ENCODE results near the gene ISOC1. TPM values are rescaled to one million over a fixed set of nuclear protein-coding genes. Genes with fewer than 3 reads are reported as not detected.

Gene ISOC1
- total RNA-seq, 2 donors from 2014 or later = 10.9 to 12.0 TPM

GRCh38 chr5:129078247-129078646 lies 16.3 kb upstream of the ISOC1 start:
- no peaks in the 10 kb centered on the region for H3K36me3 ChIP-seq
- TF ChIP-seq, protein P1, sequence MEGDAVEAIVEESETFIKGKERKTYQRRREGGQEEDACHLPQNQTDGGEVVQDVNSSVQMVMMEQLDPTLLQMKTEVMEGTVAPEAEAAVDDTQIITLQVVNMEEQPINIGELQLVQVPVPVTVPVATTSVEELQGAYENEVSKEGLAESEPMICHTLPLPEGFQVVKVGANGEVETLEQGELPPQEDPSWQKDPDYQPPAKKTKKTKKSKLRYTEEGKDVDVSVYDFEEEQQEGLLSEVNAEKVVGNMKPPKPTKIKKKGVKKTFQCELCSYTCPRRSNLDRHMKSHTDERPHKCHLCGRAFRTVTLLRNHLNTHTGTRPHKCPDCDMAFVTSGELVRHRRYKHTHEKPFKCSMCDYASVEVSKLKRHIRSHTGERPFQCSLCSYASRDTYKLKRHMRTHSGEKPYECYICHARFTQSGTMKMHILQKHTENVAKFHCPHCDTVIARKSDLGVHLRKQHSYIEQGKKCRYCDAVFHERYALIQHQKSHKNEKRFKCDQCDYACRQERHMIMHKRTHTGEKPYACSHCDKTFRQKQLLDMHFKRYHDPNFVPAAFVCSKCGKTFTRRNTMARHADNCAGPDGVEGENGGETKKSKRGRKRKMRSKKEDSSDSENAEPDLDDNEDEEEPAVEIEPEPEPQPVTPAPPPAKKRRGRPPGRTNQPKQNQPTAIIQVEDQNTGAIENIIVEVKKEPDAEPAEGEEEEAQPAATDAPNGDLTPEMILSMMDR (IDR thresholded peaks at IDR 0.05) = no peak
- no peak overlapping the region for H3K4me3 ChIP-seq
- DNase-seq (ENCODE audit: low spot score) (no peak), ATAC-seq (ENCODE audit: insufficient number of reproducible peaks, low FRiP score, low read depth) (no peak)
- no peaks in the 10 kb centered on the region for H3K27me3 ChIP-seq (replicated peaks; ENCODE audit: insufficient read depth)
- H3K4me1 ChIP-seq (ENCODE audit: control insufficient read depth in 1 of 2, low read depth in 2 of 2) = peaks cover 4 to 28% of the 10 kb centered on the region in 2 donors
- no peak overlapping the region for H3K27ac ChIP-seq
- no peaks in the 10 kb centered on the region for H3K9me3 ChIP-seq

- Histone ChIP-seq H3K4me1 (ENCODE audit: control insufficient read depth in 1 of 2, low read depth in 2 of 2) (peaks cover 4 to 28% of the 10 kb centered on the region in 2 donors), H3K9me3 (no peaks in the 10 kb centered on the region), H3K27ac (no peak overlapping the region), H3K36me3 (no peaks in the 10 kb centered on the region), H3K4me3 (no peak overlapping the region), H3K27me3 (replicated peaks; ENCODE audit: insufficient read depth) (no peaks in the 10 kb centered on the region)
- DNase-seq (ENCODE audit: low spot score) (no peak), ATAC-seq (ENCODE audit: insufficient number of reproducible peaks, low FRiP score, low read depth) (no peak)
- TF ChIP-seq, protein P1 (IDR thresholded peaks at IDR 0.05) = no peak
Observed at GRCh38 chr5:129078660-129079059, 15.9 kb upstream of the ISOC1 start.

DNA sequence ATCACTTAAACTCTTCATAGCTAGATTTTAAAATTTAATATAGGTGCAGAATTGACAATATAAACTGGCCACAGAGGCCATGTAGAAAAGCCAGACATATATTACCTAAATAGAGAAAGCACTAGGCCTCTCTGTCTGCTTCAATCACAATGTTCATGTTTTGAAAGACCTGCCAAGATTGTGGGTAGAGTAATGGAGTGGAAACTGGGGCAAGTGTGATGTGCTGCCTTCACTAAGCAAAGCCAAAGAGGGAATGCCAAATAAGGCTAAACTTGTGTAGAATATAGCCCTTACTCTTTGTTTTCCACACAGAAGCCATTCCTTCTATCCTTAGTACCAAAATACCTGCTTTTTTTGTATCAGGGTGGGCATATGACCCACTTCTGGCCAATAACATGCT lies 15.1 kb upstream of the ISOC1 start:
- TF ChIP-seq, protein P1 (IDR thresholded peaks at IDR 0.05) = no peak
- no peak overlapping the region for H3K4me3 ChIP-seq
- no peak for DNase-seq (ENCODE audit: low spot score)
- no peaks in the 10 kb centered on the region for H3K36me3 ChIP-seq
- no peaks in the 10 kb centered on the region for H3K27me3 ChIP-seq (replicated peaks; ENCODE audit: insufficient read depth)
- no peak for ATAC-seq (ENCODE audit: insufficient number of reproducible peaks, low FRiP score, low read depth)
- no peak overlapping the region for H3K27ac ChIP-seq
- H3K9me3 ChIP-seq = no peaks in the 10 kb centered on the region
- H3K4me1 ChIP-seq (ENCODE audit: control insufficient read depth in 1 of 2, low read depth in 2 of 2) = peaks cover 4 to 28% of the 10 kb centered on the region in 2 donors

DNA sequence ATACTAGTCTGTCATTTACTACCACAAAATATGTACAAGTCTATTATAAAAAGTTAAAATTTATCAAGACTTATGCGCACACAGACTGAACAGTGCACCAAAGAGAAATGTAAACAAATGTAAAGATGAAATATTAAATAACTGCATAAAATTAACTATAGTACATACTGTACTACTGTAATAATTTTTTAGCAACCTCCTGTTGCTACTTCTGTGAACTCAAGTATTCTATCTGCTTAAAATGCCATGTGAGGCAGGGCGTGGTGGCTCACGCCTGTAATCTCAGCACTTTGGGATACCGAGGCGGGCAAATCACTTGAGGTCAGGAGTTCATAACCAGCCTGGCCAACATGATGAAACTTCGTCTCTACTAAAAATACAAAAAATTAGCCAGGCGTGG lies 13.8 kb upstream of the ISOC1 start:
- no peak for ATAC-seq (ENCODE audit: insufficient number of reproducible peaks, low FRiP score, low read depth)
- no peak overlapping the region for H3K4me3 ChIP-seq
- peaks cover 4 to 28% of the 10 kb centered on the region in 2 donors for H3K4me1 ChIP-seq (ENCODE audit: control insufficient read depth in 1 of 2, low read depth in 2 of 2)
- H3K36me3 ChIP-seq = no peaks in the 10 kb centered on the region
- H3K27ac ChIP-seq = no peak overlapping the region
- H3K27me3 ChIP-seq (replicated peaks; ENCODE audit: insufficient read depth) = no peaks in the 10 kb centered on the region
- H3K9me3 ChIP-seq = no peaks in the 10 kb centered on the region
- no peak for DNase-seq (ENCODE audit: low spot score)
- TF ChIP-seq, protein P1 (IDR thresholded peaks at IDR 0.05) = no peak

DNA sequence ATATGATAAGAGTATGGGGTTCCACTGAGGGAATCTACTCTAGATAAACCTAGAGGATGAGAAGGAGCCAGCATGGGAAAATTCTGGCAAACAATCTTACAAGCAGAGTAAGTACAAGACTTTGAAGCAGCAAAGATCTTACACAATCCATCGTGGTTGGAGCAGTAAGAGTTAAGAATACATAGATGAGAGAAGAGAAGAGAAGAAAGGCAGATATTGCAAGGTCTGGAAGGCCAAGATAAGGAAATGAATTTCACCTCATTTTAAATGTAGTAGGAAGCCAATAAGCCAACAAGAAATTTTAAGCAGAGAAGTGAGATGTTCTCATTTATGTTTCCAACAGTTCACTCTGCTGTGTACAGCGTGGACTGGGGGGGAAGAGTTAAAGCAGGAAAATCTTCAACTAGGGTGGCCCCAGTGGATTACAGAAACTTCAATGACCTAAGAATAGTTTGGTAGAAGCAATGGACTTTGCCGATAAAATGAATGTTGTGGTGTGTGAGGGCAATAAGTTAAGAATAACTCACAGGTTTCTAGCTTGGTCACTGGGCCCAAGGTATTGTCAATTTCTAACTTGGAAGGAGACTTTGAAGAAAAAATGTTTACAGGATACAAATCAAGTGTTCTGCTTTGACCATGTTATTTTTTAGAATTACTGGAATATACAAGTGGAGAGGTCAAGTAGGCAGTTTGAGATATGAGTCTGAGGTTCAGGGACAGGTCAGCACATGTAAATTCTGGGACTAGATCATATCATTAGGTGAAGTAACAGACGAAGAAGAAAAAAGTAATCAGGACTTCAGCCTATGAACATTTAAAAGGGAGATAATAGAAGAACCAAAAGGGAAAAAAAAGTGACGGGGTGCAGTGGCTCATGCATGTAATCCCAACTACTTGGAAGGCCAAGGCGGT lies 12.1 kb upstream of the ISOC1 start:
- Histone ChIP-seq H3K36me3 (no peaks in the 10 kb centered on the region), H3K27ac (no peak overlapping the region), H3K4me1 (ENCODE audit: control insufficient read depth in 1 of 2, low read depth in 2 of 2) (peaks cover 4 to 20% of the 10 kb centered on the region in 2 donors), H3K27me3 (replicated peaks; ENCODE audit: insufficient read depth) (no peaks in the 10 kb centered on the region), H3K4me3 (no peak overlapping the region), H3K9me3 (no peaks in the 10 kb centered on the region)
- DNase-seq (ENCODE audit: low spot score) (no peak), ATAC-seq (ENCODE audit: insufficient number of reproducible peaks, low FRiP score, low read depth) (no peak)
- TF ChIP-seq, protein P1 (IDR thresholded peaks at IDR 0.05) = no peak

Data from thoracic aorta (tissue), 2 donors.